Breast epithelium (tissue), 4 donors: Measurements from ENCODE around the gene ANKRD42. TPM values are rescaled to one million over a fixed set of nuclear protein-coding genes. Genes with fewer than 3 reads are reported as not detected.

ENCODE experiments used
- DNase-seq, 2 donors: peaks; one replicate each; pipeline ENCODE4 v3.0.0-alpha.2; 2019; ENCODE audit warnings: low spot score in 2 of 2
- H3K27ac ChIP-seq, 2 donors: fragments of 200-600 bp; sonication (generic) in 1 of 2; one replicate each; pipeline ENCODE4 v1.5.1; 2016 to 2019; ENCODE audit warnings: mild to moderate bottlenecking in 1 of 2
- H3K27me3 ChIP-seq, 2 donors: fragments of 200-600 bp; sonication (generic) in 1 of 2; one replicate each; pipeline versions ENCODE4 v1.5.1 to v1.6.0; 2017 to 2019; ENCODE audit warnings: control low read depth in 1 of 2, mild to moderate bottlenecking in 1 of 2
- H3K36me3 ChIP-seq: fragments of 200-600 bp; one replicate; pipeline ENCODE4 v1.5.1; 2019
- H3K4me1 ChIP-seq, 2 donors: fragments of 200-600 bp; sonication (generic); one replicate each; pipeline ENCODE4 v1.5.1; 2016 to 2019; ENCODE audit warnings: control low read depth in 1 of 2
- H3K4me3 ChIP-seq, 3 donors: fragments of 200-600 bp; sonication (generic); 1 replicate in 2 of 3; 2 replicates in 1 of 3; pipeline ENCODE4 v1.5.1; 2016 to 2019; ENCODE audit warnings: mild to moderate bottlenecking in 3 of 3, moderate library complexity in 2 of 3
- H3K9me3 ChIP-seq, 2 donors: fragments of 200-600 bp; sonication (generic) in 1 of 2; one replicate each; pipeline ENCODE4 v1.5.1; 2016 to 2019; ENCODE audit warnings: control low read depth in 1 of 2
- POLR2A ChIP-seq: fragments of 450-650 bp; IDR thresholded peaks from one replicate; pipeline ENCODE4 v1.6.1; 2016; ENCODE audit warnings: antibody characterized with exemption, mild to moderate bottlenecking, moderate library complexity
- POLR2AphosphoS5 ChIP-seq, 3 donors: sonication (generic); formaldehyde crosslinking; IDR thresholded peaks; one replicate each; pipeline ENCODE4 v1.6.1; 2017; ENCODE audit warnings: antibody characterized with exemption in 3 of 3
- intact Hi-C: fragments of 100-400 bp; cut with DNase I; formaldehyde crosslinking; loops from one replicate; pipeline ENCODE4 v1.15.1; 2023; ENCODE audit warnings: low total_unique reads
- total RNA-seq, 3 donors: library from RNA; depleted of rRNA; stranded (reverse); fragments of >200 nt; gene quantifications; one replicate each; pipeline ENCODE4 v1.1.0, GENCODE V29; 2016
- TF ChIP-seq, protein P1 (sequence below), 3 donors: fragments of 450-650 bp; IDR thresholded peaks; one replicate each; pipeline ENCODE4 v1.5.1; 2016 to 2017; ENCODE audit warnings: antibody characterized with exemption in 3 of 3, mild to moderate bottlenecking in 3 of 3, moderate library complexity in 3 of 3

ANKRD42 gene
- 10 to 100 TPM; 17.0 to 22.7 (median 17.4) TPM for total RNA-seq

DNA sequence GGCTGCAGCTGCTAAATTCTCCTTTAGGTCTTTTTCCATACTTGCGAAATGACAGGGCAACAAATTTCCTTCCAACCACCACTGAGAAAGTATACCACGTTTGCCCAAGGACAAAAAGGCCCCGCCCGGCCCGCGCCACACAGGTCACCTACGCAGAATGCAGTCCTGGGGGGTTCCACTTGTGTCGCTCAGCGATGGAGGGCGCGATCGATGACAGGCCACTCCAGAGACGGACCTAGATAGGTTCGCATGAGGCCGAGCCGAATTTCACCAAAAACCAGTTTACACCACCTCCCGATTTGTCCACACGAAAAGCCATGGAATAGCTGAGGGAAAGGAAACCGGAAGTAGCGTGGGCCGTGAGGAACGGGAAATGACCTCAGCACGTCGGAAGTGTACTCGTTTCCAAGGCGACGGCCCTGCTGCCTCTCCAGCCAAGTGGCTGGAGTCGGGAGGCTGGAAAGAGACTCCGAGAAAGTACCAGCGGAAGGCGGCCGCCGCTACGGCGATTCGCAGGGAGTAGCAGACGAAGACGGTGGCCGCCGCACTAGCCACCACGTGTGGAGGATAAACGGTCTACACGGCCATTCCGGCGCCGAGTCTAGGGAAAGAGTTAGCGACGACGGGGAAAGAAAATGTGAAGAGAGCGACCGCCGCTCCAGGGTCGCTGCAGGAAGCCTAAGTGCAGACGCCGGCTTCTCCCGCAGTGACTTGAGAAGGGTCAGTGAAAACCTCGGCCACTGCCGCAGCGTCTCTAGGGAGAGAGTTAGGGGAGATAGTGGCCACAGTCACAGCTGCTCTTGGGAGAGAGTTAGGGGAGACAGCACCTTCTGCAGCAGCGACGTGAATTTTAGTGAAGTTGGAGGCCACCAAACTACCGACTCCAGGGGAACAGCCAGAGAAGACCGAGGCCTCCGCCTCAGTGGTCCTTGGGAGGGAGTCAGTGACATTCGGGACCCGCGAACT, at the start of gene ANKRD42:
TSS of gene ANKRD42 (plus strand) at position 398 of the 966 bp plus-strand sequence. CDS start 959 bp downstream, outside the sequence.
- peak within 1 kb of the TSS; percentile 75 to 89 (median 88) for H3K4me3 ChIP-seq

GRCh38 chr11:83147895-83148294, 45.6 kb upstream of the ANKRD42 start:
- Histone ChIP-seq H3K27ac (no peak overlapping the region), H3K9me3 (no peaks in the 10 kb centered on the region), H3K27me3 (no peaks in the 10 kb centered on the region), H3K4me1 (no peaks in the 10 kb centered on the region), H3K36me3 (no peaks in the 10 kb centered on the region), H3K4me3 (no peak overlapping the region)
- TF ChIP-seq POLR2A: no peak
- TF ChIP-seq, protein P1, sequence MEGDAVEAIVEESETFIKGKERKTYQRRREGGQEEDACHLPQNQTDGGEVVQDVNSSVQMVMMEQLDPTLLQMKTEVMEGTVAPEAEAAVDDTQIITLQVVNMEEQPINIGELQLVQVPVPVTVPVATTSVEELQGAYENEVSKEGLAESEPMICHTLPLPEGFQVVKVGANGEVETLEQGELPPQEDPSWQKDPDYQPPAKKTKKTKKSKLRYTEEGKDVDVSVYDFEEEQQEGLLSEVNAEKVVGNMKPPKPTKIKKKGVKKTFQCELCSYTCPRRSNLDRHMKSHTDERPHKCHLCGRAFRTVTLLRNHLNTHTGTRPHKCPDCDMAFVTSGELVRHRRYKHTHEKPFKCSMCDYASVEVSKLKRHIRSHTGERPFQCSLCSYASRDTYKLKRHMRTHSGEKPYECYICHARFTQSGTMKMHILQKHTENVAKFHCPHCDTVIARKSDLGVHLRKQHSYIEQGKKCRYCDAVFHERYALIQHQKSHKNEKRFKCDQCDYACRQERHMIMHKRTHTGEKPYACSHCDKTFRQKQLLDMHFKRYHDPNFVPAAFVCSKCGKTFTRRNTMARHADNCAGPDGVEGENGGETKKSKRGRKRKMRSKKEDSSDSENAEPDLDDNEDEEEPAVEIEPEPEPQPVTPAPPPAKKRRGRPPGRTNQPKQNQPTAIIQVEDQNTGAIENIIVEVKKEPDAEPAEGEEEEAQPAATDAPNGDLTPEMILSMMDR (IDR thresholded peaks at IDR 0.05): no peak
- TF ChIP-seq POLR2AphosphoS5 (IDR thresholded peaks at IDR 0.05): no peak
- DNase-seq: no peak
- intact Hi-C loops: no loop called here

More for the DNA sequence above, at the start of gene ANKRD42:
- Histone ChIP-seq H3K4me1 (peaks cover 0 to 17% of the 10 kb centered on the region in 2 donors), H3K27ac (peak within 1 kb of the TSS; percentile 97), H3K27me3 (no peaks in the 10 kb centered on the region), H3K36me3 (no peaks in the 10 kb centered on the region), H3K9me3 (no peaks in the 10 kb centered on the region)
- intact Hi-C loops: no loop called here
- peak; percentile 91 to 92 for DNase-seq
- TF ChIP-seq POLR2A (peak; percentile 76), POLR2AphosphoS5 (IDR thresholded peaks at IDR 0.05) (peak; percentile 96 to 99 (median 97))
- TF ChIP-seq, protein P1 (IDR thresholded peaks at IDR 0.05): peak in 1 of 3 donors; percentile 28

- DNase-seq: no peak
- no peaks in the 10 kb centered on the region for H3K27me3 ChIP-seq
- no peak overlapping the region for H3K27ac ChIP-seq
- no peaks in the 10 kb centered on the region for H3K9me3 ChIP-seq
- no peak for TF ChIP-seq POLR2AphosphoS5 (IDR thresholded peaks at IDR 0.05)
- no peak for TF ChIP-seq POLR2A
- TF ChIP-seq, protein P1 (IDR thresholded peaks at IDR 0.05): no peak
- no peak overlapping the region for H3K4me3 ChIP-seq
- no peaks in the 10 kb centered on the region for H3K36me3 ChIP-seq
- no peaks in the 10 kb centered on the region for H3K4me1 ChIP-seq
- intact Hi-C loops: no loop called here
Observed at GRCh38 chr11:83150450-83150849, 43.1 kb upstream of the ANKRD42 start.

DNA sequence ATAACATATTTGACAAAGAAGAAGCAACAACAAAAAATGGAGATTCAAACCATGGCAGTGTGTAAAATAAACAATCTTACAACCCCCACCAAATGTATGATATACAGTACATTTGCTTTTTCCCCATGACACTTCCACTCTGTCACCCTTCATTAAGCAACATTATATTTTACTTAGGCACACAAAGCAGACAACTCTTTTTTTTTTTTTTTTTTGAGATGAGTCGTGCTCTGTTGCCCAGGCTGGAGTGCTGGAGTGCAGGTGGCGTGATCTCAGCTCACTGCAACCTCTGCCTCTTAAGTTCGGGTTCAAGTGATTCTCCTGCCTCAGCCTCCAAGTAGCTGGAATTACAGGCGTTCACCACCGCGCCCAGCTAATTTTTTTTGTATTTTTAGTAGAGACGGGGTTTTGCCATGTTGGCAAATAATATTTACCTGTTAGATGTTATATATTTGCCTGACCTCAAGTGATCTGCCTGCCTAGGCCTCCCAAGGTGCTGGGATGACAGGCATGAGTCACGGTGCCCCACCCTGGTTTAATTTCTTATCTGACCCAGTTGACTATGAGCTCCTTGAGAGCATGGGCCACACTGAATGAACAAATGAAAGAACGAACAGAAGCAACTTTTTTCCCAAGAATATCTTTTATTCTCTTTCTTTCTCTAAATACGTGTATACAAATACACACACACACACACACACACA, 42.1 kb upstream of the ANKRD42 start:
- intact Hi-C loops: no loop called here
- no peak overlapping the region for H3K27ac ChIP-seq
- H3K4me1 ChIP-seq: no peaks in the 10 kb centered on the region
- H3K4me3 ChIP-seq: no peak overlapping the region
- H3K36me3 ChIP-seq: no peaks in the 10 kb centered on the region
- H3K9me3 ChIP-seq: no peaks in the 10 kb centered on the region
- TF ChIP-seq POLR2A (no peak), POLR2AphosphoS5 (IDR thresholded peaks at IDR 0.05) (no peak)
- TF ChIP-seq, protein P1 (IDR thresholded peaks at IDR 0.05): no peak
- no peaks in the 10 kb centered on the region for H3K27me3 ChIP-seq
- no peak for DNase-seq
